ENCODE data around the gene TMEM185B.

DNA sequence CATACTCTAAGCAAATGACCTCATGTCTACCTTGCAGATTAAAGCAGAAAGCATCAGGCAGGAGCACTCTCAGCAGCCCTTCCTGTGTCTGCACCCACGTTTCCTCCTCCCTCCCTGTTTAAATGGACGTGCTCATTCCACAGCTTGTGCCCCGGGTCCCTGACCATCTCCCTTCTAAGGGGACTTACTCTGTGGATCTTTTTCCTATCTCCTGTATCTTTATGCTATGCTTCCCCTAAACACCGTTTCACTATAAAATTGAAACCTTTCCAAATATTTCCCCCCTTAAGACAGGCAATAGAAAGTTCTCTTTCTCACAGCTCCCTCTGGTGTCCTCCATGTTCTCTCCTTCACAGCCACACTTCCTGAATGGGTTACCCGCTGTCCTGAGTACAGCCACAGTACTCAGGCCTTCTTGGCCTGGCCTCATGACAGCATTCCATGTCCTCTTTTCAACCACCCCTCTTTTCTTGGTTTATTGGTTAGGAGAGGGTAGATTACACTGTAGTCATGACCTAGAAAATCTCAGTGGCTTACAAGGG is 41.1 kb downstream of the TMEM185B start:
- TF ChIP-seq POLR2A (IDR thresholded peaks at IDR 0.05; ENCODE audit: low read depth, low read length): no peak
- TF ChIP-seq TAF1 (IDR thresholded peaks at IDR 0.05; ENCODE audit: borderline replicate concordance, low read depth, low read length): no peak
